ENCODE measurements around the gene IFI44.

IFI44 gene

DNA sequence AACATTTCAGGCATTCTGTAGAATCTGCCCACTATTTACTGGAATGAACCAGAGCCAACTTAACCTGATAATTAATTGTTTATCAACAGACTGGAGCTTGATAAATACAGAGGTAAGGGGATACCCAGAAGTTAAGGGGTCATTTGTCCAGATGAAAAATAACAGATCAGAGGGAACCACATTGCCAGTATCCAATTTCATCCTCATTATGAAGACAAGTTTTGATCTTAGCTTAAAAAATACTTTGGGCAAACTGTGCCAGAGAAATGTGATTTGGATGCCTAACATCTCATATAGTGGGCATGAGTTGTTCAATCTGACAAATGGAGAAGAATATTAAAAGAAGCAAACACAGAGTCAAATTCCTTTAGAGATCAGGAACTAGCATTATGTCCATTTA lies 63.7 kb downstream of the IFI44 start:
- no peak for DNase-seq
